NCI-H510A treated with DMSO at 0.1 percent for 48 hours (cell line): ENCODE measurements around the gene ANAPC15.
A peak's percentile ranks its signal among the peaks of the same experiment; 100 is the strongest.

Source experiments
- DNase-seq: peaks from one replicate; lab custom pipeline; 2025; lab: John Stamatoyannopoulos, UW

ANAPC15 gene

GRCh38 chr11:72125956-72126355 is 13.5 kb upstream of the ANAPC15 start:
- no peak for DNase-seq

- no peak for DNase-seq
These were observed 11.6 kb upstream of the ANAPC15 start for GRCh38 chr11:72124046-72124445.

- no peak for DNase-seq
These were observed 10.7 kb upstream of the ANAPC15 start for GRCh38 chr11:72123117-72123653.

GRCh38 chr11:72122607-72123006 is 10.1 kb upstream of the ANAPC15 start:
- no peak for DNase-seq

GRCh38 chr11:72120930-72121329 is 8.4 kb upstream of the ANAPC15 start:
- no peak for DNase-seq

- no peak for DNase-seq
These were observed 6.7 kb upstream of the ANAPC15 start for GRCh38 chr11:72119198-72119597.

GRCh38 chr11:72116019-72116755 is 3.7 kb upstream of the ANAPC15 start:
- DNase-seq = no peak

- no peak for DNase-seq
These were observed 2.1 kb upstream of the ANAPC15 start for GRCh38 chr11:72114570-72114969.

GRCh38 chr11:72112978-72113808 is 698 bp upstream of the ANAPC15 start:
- DNase-seq = no peak

- no peak for DNase-seq
These were observed 974 bp downstream of the ANAPC15 start for GRCh38 chr11:72111300-72112142.

GRCh38 chr11:72105888-72106287 is 6.6 kb downstream of the ANAPC15 start, which contains the start of gene TOMT:
TOMT (plus strand) TSS chr11:72105924; CDS start chr11:72105952, 28 bp downstream.
- DNase-seq = no peak

- DNase-seq = no peak
These were observed 8.7 kb downstream of the ANAPC15 start for GRCh38 chr11:72103754-72104167.

- peak; percentile 96 for DNase-seq
These were observed 9.3 kb downstream of the ANAPC15 start, which contains the start of gene LAMTOR1 for GRCh38 chr11:72102946-72103753. LAMTOR1 (minus strand) TSS chr11:72103297; CDS start chr11:72103224, 73 bp downstream.

- no peak for DNase-seq
These were observed 9.9 kb downstream of the ANAPC15 start for GRCh38 chr11:72102631-72102945.

GRCh38 chr11:72102162-72102561 is 10.3 kb downstream of the ANAPC15 start:
- DNase-seq = no peak

- no peak for DNase-seq
These were observed 12.0 kb downstream of the ANAPC15 start for GRCh38 chr11:72100462-72100861.

GRCh38 chr11:72100009-72100408 is 12.5 kb downstream of the ANAPC15 start:
- no peak for DNase-seq

GRCh38 chr11:72098741-72099140 is 13.8 kb downstream of the ANAPC15 start:
- DNase-seq = no peak

- peak; percentile 39 for DNase-seq
These were observed 21.2 kb downstream of the ANAPC15 start for GRCh38 chr11:72091292-72091691.

- no peak for DNase-seq
These were observed 24.3 kb downstream of the ANAPC15 start for GRCh38 chr11:72088076-72088808.
